Loucy (cell line): Measurements from ENCODE around the gene FKBP15.

Experiments
- H2AFZ ChIP-seq: fragments of 200-600 bp; sonication (generic); 2 replicates; pipeline ENCODE4 v1.6.0; 2016; ENCODE audit warnings: antibody characterized with exemption, mild to moderate bottlenecking, low read length, moderate library complexity
- H3F3A ChIP-seq: fragments of 200-600 bp; 2 replicates; pipeline ENCODE4 v1.6.0; 2016; ENCODE audit warnings: antibody characterized with exemption, low read depth, mild to moderate bottlenecking
- H3K27me3 ChIP-seq: fragments of 200-600 bp; sonication (generic); 2 replicates; pipeline ENCODE4 v1.6.1; 2014; ENCODE audit warnings: low read length, mild to moderate bottlenecking; ENCODE audit not compliant: insufficient read depth, poor library complexity, severe bottlenecking
- H3K36me3 ChIP-seq: fragments of 200-600 bp; sonication (generic); 2 replicates; pipeline ENCODE4 v1.6.1; 2016; ENCODE audit warnings: low read length; ENCODE audit not compliant: insufficient read depth
- H3K4me1 ChIP-seq: fragments of 200-600 bp; sonication (generic); 2 replicates; pipeline ENCODE4 v1.5.1; 2014; ENCODE audit warnings: low read length, mild to moderate bottlenecking; ENCODE audit not compliant: insufficient read depth, poor library complexity, severe bottlenecking
- H3K4me2 ChIP-seq: fragments of 200-600 bp; sonication (generic); 2 replicates; pipeline ENCODE4 v1.6.0; 2014; ENCODE audit warnings: antibody characterized with exemption, low read length, low read depth, mild to moderate bottlenecking; ENCODE audit not compliant: poor library complexity, severe bottlenecking
- H3K4me3 ChIP-seq: fragments of 200-600 bp; sonication (generic); 2 replicates; pipeline ENCODE4 v1.5.1; 2014; ENCODE audit warnings: low read length, mild to moderate bottlenecking, mixed read lengths; ENCODE audit not compliant: poor library complexity, severe bottlenecking
- H3K79me2 ChIP-seq: fragments of 200-600 bp; sonication (generic); 2 replicates; pipeline ENCODE4 v1.6.1; 2014; ENCODE audit warnings: low read length; ENCODE audit not compliant: insufficient read depth
- H3K9ac ChIP-seq: fragments of 200-600 bp; sonication (generic); 2 replicates; pipeline ENCODE4 v1.6.0; 2014; ENCODE audit warnings: mild to moderate bottlenecking, low read depth, low read length, moderate library complexity; ENCODE audit not compliant: poor library complexity, severe bottlenecking
- H3K9me2 ChIP-seq: fragments of 200-600 bp; sonication (generic); replicated peaks from 2 replicates; pipeline ENCODE4 v1.6.1; 2016; ENCODE audit warnings: low read depth, low read length, mixed read lengths
- H3K9me3 ChIP-seq: fragments of 200-600 bp; sonication (generic); 2 replicates; pipeline ENCODE4 v1.6.1; 2014; ENCODE audit warnings: mild to moderate bottlenecking, antibody characterized with exemption, low read length, low read depth; ENCODE audit not compliant: insufficient read depth
- H4K20me1 ChIP-seq: fragments of 200-600 bp; sonication (generic); 2 replicates; pipeline ENCODE4 v1.6.0; 2014; ENCODE audit warnings: antibody characterized with exemption, low read length, mild to moderate bottlenecking; ENCODE audit not compliant: insufficient read depth, poor library complexity, severe bottlenecking
- EZH2phosphoT487 ChIP-seq: fragments of 200-600 bp; IDR thresholded peaks from 2 replicates; pipeline ENCODE4 v1.6.1; 2018; ENCODE audit warnings: antibody characterized with exemption, mild to moderate bottlenecking, moderate library complexity, borderline replicate concordance
- TF ChIP-seq, protein P1 (sequence below): fragments of 200-600 bp; sonication (generic); conservative IDR thresholded peaks from 2 replicates; pipeline ENCODE4 v1.5.1; 2014; ENCODE audit warnings: mild to moderate bottlenecking, antibody characterized with exemption, low read length

Gene FKBP15

GRCh38 chr9:113258282-113258681 is 37.2 kb upstream of the FKBP15 start:
- Histone ChIP-seq H3K4me3 (no peak overlapping the region), H4K20me1 (no peaks in the 10 kb centered on the region), H3K9me3 (no peaks in the 10 kb centered on the region), H3K27me3 (no peaks in the 10 kb centered on the region), H3K9ac (no peak overlapping the region), H3K79me2 (no peaks in the 10 kb centered on the region), H2AFZ (no peak overlapping the region), H3K9me2 (no peaks in the 10 kb centered on the region), H3K4me1 (no peaks in the 10 kb centered on the region), H3K36me3 (peaks cover 44% of the 10 kb centered on the region; the same call in 1 of the 2 replicates), H3K4me2 (no peak overlapping the region), H3F3A (no peaks in the 10 kb centered on the region)
- TF ChIP-seq, protein P1, sequence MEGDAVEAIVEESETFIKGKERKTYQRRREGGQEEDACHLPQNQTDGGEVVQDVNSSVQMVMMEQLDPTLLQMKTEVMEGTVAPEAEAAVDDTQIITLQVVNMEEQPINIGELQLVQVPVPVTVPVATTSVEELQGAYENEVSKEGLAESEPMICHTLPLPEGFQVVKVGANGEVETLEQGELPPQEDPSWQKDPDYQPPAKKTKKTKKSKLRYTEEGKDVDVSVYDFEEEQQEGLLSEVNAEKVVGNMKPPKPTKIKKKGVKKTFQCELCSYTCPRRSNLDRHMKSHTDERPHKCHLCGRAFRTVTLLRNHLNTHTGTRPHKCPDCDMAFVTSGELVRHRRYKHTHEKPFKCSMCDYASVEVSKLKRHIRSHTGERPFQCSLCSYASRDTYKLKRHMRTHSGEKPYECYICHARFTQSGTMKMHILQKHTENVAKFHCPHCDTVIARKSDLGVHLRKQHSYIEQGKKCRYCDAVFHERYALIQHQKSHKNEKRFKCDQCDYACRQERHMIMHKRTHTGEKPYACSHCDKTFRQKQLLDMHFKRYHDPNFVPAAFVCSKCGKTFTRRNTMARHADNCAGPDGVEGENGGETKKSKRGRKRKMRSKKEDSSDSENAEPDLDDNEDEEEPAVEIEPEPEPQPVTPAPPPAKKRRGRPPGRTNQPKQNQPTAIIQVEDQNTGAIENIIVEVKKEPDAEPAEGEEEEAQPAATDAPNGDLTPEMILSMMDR, result no peak
- no peak for TF ChIP-seq EZH2phosphoT487

- Histone ChIP-seq H3F3A (no peaks in the 10 kb centered on the region), H3K9me2 (no peaks in the 10 kb centered on the region), H3K36me3 (peaks cover 44% of the 10 kb centered on the region; the same call in 1 of the 2 replicates), H3K4me2 (no peak overlapping the region), H3K4me3 (no peak overlapping the region), H3K79me2 (no peaks in the 10 kb centered on the region), H4K20me1 (no peaks in the 10 kb centered on the region), H3K27me3 (no peaks in the 10 kb centered on the region), H3K9me3 (no peaks in the 10 kb centered on the region), H2AFZ (no peak overlapping the region), H3K9ac (no peak overlapping the region), H3K4me1 (no peaks in the 10 kb centered on the region)
- TF ChIP-seq EZH2phosphoT487, result no peak
- TF ChIP-seq, protein P1, result no peak
Measured at GRCh38 chr9:113257863-113258262, 36.8 kb upstream of the FKBP15 start.

DNA sequence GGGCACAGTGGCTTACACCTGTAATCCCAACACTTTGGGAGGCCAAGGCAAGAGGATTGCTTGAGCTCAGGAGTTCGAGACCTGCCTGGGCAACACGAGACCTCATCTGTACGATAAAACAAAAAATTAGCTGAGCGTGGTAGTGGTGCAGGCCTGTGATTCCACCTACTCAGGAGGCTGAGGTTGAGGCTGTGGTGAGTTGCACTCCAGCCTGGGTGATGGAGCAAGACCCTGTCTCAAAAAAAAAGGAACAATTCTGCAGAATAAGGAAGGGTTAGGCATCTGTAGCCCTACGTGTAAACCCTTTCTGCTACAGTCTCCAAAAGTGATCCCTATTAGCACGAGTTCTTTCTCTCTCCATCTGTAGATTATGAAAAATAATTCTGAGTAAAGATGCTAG is 34.4 kb upstream of the FKBP15 start:
- no peaks in the 10 kb centered on the region for H3K27me3 ChIP-seq
- H3K36me3 ChIP-seq, result peaks cover 29% of the 10 kb centered on the region; the same call in 1 of the 2 replicates
- TF ChIP-seq EZH2phosphoT487, result no peak
- TF ChIP-seq, protein P1, result no peak
- no peaks in the 10 kb centered on the region for H3K4me1 ChIP-seq
- no peaks in the 10 kb centered on the region for H4K20me1 ChIP-seq
- H3K4me2 ChIP-seq, result no peak overlapping the region
- H3K9me2 ChIP-seq, result no peaks in the 10 kb centered on the region
- H3K9ac ChIP-seq, result no peak overlapping the region
- H3K4me3 ChIP-seq, result no peak overlapping the region
- H2AFZ ChIP-seq, result no peak overlapping the region
- no peaks in the 10 kb centered on the region for H3K79me2 ChIP-seq
- H3K9me3 ChIP-seq, result no peaks in the 10 kb centered on the region; the same call in 1 of the 2 replicates
- no peaks in the 10 kb centered on the region for H3F3A ChIP-seq
